HUES6 (cell line): Measurements from ENCODE around the gene VAMP3.

Source experiments
- H3K27ac ChIP-seq: 2 replicates; pipeline ENCODE4 v1.7.0; 2013; ENCODE audit warnings: low read depth, mild to moderate bottlenecking, low read length, inconsistent platforms
- H3K27me3 ChIP-seq: 2 replicates; pipeline ENCODE4 v1.6.1; 2013; ENCODE audit warnings: low read length; ENCODE audit not compliant: control insufficient read depth, insufficient read depth
- H3K36me3 ChIP-seq: 2 replicates; pipeline ENCODE4 v1.6.1; 2013; ENCODE audit warnings: low read length; ENCODE audit not compliant: control insufficient read depth, insufficient read depth
- H3K4me1 ChIP-seq: 2 replicates; pipeline ENCODE4 v1.6.1; 2013; ENCODE audit warnings: low read length; ENCODE audit not compliant: control insufficient read depth, insufficient read depth
- H3K4me3 ChIP-seq: 2 replicates; pipeline ENCODE4 v1.5.1; 2013; ENCODE audit warnings: low read depth, low read length
- H3K9ac ChIP-seq: one replicate; pipeline ENCODE4 v1.6.1; 2013; ENCODE audit warnings: mild to moderate bottlenecking, low read length
- H3K9me3 ChIP-seq: 2 replicates; pipeline ENCODE4 v1.6.1; 2013; ENCODE audit warnings: low read depth, low read length; ENCODE audit not compliant: control insufficient read depth, insufficient read depth

Gene VAMP3

GRCh38 chr1:7811476-7811875 lies 40.4 kb downstream of the VAMP3 start:
- Histone ChIP-seq H3K27ac (no peak overlapping the region), H3K4me1 (no peaks in the 10 kb centered on the region), H3K27me3 (no peaks in the 10 kb centered on the region), H3K36me3 (peaks cover 14% of the 10 kb centered on the region), H3K9me3 (peaks cover 14% of the 10 kb centered on the region), H3K9ac (no peak overlapping the region), H3K4me3 (no peak overlapping the region)

GRCh38 chr1:7813677-7814373 lies 42.7 kb downstream of the VAMP3 start:
- Histone ChIP-seq H3K27ac (no peak overlapping the region), H3K9me3 (peaks cover 14% of the 10 kb centered on the region), H3K27me3 (no peaks in the 10 kb centered on the region), H3K36me3 (peaks cover 14% of the 10 kb centered on the region), H3K9ac (no peak overlapping the region), H3K4me3 (no peak overlapping the region), H3K4me1 (no peaks in the 10 kb centered on the region)

- Histone ChIP-seq H3K36me3 (peaks cover 11% of the 10 kb centered on the region; the same call in 1 of the 2 replicates), H3K9ac (no peak overlapping the region), H3K4me1 (no peaks in the 10 kb centered on the region), H3K9me3 (no peaks in the 10 kb centered on the region), H3K27ac (no peak overlapping the region), H3K4me3 (no peak overlapping the region), H3K27me3 (no peaks in the 10 kb centered on the region)
Observed at GRCh38 chr1:7821282-7821681, 50.2 kb downstream of the VAMP3 start.

GRCh38 chr1:7824701-7825100 lies 53.6 kb downstream of the VAMP3 start:
- H3K27ac ChIP-seq = no peak overlapping the region
- no peaks in the 10 kb centered on the region for H3K27me3 ChIP-seq
- H3K4me3 ChIP-seq = no peak overlapping the region
- H3K36me3 ChIP-seq = peaks cover 17% of the 10 kb centered on the region; the same call in 1 of the 2 replicates
- H3K4me1 ChIP-seq = no peaks in the 10 kb centered on the region
- no peak overlapping the region for H3K9ac ChIP-seq
- no peaks in the 10 kb centered on the region for H3K9me3 ChIP-seq

- Histone ChIP-seq H3K36me3 (peaks cover 19% of the 10 kb centered on the region; the same call in 1 of the 2 replicates), H3K4me3 (no peak overlapping the region), H3K4me1 (no peaks in the 10 kb centered on the region), H3K9me3 (no peaks in the 10 kb centered on the region), H3K9ac (no peak overlapping the region), H3K27ac (no peak overlapping the region), H3K27me3 (no peaks in the 10 kb centered on the region)
Observed at GRCh38 chr1:7826363-7826762, 55.3 kb downstream of the VAMP3 start.

GRCh38 chr1:7827126-7827955 lies 56.2 kb downstream of the VAMP3 start:
- no peaks in the 10 kb centered on the region for H3K4me1 ChIP-seq
- no peak overlapping the region for H3K9ac ChIP-seq
- H3K27ac ChIP-seq = no peak overlapping the region
- H3K36me3 ChIP-seq = peaks cover 19% of the 10 kb centered on the region; the same call in 1 of the 2 replicates
- H3K9me3 ChIP-seq = no peaks in the 10 kb centered on the region
- H3K27me3 ChIP-seq = no peaks in the 10 kb centered on the region
- no peak overlapping the region for H3K4me3 ChIP-seq
